ENCODE results near the gene LAMC3.
"Not testable (repeated sequence)": the region's sequence is repeated elsewhere in the genome, so short reads cannot be mapped to it uniquely, and the experiment has no call there.

The LAMC3 gene

DNA sequence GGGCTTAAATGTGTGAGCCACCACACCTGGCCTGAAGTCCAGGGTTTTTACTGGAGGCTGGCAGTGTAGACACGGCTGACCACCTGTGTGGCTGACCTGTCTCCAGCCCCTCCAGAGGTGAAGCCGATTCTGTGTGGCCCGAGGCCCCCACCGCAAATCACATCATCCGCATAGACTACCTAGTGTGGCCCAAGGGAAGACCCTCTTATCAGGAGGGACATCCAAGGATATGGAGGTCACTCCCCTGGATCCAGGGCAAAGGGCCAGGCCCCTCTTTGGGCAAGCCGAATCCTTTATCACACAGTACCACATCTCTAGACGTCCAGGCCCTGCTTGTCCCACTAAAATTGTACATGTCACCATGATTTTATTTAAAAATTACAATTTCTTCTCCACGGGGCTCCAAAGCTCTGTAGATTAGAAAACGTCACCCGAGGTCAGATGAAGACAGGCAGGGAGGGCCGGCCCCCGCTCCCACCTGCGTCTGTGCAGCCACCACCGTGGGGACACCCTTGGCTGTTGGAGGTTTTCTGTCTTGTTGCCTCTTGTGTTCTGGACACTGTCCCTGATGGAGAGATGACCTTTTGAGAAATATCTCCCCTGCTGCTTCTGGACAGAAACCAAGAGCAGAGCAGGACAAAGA lies 20.1 kb downstream of the LAMC3 start:
- DNase-seq (ENCODE audit: low spot score): no peak

DNA sequence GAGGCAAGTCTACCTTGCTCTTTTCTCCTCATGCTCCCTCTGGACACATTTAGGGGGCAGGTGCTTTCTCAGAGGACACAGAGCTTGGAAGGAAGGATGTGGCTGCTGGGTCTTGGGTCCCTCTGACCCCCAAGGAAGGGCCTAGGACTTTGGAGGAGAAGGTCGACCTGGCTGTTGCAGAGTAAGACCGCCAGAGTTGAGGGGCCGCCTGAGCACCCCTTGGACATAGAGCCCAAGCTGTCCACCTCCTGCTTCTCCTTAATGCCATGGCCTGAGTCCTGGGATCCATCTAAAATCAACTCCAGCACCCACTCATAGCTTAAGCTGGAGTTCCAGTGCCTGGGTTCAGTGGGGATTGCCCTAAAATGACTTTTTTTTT lies 20.6 kb downstream of the LAMC3 start:
- no peak for DNase-seq (ENCODE audit: low spot score)

DNA sequence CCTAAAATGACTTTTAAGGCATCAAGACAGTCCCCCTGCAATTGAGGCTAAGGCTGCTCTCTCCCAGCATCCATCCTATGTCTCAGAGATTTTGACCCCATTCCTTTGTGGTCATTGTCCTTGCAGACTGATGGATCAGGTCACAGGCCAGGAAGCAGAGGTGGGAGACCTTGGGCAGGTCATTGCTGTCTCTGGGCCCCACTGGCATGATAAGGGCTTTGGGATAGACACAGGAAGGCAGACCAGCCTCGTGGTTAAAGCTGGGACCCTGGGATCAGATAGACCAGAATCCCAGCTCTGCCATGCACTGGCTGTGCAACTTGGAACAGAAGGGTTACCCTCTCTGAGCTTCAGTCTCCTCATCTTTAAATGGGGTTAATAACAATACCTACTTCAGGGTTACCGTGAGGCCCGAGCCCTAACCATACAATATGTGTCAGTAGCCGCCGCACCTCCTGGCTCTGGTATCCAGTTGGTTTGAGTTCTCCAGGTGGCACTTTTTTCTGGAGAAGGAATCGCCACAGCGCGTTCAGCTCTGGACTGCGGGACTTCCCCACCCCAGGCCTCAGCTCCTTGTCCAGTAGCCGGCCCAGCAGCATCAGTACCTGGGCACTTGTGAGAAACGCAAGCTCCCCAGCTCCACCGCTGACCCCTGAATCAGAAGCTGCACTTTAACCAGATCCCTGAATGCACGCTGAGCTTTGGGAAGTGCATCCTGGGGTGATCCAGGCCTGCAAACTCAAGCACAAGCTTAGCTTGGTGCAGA lies 21.4 kb downstream of the LAMC3 start:
- no peak for DNase-seq (ENCODE audit: low spot score)

DNA sequence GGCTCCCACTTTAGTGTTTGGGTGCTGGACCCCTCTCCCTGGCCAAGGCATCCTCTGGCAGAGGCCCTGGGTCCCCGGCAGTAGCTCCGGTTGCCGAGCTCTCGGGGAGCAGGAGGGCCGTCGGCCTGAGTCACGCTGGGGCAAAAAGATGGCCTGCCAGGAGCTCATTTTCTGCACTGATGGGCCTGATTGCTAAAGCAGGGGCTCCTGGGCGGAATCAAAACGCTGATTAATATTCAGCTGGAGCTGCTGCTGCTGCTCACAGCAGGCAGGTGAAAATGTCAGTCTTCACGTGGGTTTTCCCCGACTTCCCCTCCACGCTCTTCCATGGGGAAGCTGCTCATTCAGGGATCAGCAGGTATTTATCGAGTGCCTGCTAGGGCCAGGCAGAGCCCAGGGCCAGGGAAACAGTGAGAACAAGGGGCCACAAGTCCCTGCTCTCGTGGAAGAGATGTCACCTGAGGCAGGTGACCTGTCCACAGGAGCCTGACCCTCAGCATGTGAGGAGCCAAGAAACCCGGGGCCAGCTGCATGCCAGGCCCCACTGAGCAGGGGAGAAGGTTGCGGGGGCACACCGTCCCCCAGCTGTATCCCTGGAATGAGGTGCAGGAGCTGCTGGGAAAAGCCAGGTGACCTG lies 22.1 kb downstream of the LAMC3 start:
- no peak for DNase-seq (ENCODE audit: low spot score)

- DNase-seq (ENCODE audit: low spot score): no peak
These were observed 22.6 kb downstream of the LAMC3 start for GRCh38 chr9:131031642-131032005.

GRCh38 chr9:131032384-131032783 lies 23.4 kb downstream of the LAMC3 start:
- DNase-seq (ENCODE audit: low spot score): no peak

DNA sequence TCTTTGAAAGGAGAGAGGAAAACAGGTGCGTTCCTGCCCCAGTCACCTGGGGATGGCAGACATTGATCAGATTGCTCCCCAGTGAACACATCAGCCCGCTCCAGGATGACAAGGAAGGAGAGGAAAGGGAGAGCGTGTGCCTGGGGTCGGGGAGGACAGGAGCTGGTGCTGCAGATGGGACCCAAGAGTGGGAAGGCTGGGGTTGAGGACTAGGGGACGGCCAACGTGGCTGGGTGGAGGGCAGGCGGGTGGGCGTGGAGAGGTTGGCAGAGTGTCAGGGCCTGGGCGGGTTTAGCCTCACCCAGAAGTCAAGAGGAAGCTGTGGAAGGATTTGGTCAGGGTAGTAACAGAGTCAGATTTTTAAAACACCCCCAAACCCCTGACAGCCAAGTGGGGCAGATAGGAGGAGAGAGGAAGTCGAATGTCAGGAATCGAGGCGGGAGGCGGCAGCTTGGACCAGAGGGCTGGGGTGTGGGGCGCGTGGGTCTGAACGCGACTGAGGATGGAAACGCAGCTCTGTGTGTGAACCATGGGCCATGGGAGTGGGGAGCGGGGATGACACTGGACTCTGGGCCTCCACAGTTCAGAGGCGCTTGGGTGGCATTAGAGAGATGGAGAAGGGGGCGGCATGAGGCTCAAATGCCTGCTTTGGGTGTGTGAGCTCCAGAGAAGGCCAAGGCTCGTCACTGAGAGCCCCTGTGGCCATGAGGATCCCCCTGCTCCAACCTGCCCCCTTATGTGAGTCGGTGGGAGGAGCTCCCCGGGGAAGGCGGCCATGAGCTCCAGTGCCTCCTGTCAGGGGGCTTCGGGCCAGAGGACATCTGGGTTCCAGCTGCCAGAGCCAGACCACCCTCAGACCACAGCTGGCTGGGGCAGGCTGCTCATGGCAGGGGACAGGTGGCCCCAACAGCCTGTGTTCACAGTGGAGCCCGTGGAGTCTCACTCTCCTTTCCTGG lies 24.6 kb downstream of the LAMC3 start:
- no peak for DNase-seq (ENCODE audit: low spot score)

- no peak for DNase-seq (ENCODE audit: low spot score)
These were observed 25.3 kb downstream of the LAMC3 start for GRCh38 chr9:131034268-131034667.

DNA sequence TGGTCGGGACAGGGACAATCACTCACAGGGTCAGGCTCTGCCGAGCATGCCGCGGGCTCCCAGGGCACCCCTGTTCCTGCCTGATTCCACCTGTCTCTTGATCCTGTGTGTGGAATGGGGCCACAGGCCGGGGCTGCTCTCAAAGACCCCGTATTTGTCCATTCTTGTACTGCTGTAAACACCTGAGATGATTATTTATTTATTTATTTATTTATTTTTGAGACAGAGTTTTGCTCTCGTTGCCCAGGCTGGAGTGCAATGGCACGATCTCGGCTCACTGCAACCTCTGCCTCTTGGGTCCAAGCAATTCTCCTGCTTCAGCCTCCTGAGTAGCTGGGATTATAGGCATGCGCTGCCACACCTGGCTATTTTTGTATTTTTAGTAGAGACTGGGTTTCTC lies 25.8 kb downstream of the LAMC3 start:
- not testable (repeated sequence) for DNase-seq (ENCODE audit: low spot score)

DNA sequence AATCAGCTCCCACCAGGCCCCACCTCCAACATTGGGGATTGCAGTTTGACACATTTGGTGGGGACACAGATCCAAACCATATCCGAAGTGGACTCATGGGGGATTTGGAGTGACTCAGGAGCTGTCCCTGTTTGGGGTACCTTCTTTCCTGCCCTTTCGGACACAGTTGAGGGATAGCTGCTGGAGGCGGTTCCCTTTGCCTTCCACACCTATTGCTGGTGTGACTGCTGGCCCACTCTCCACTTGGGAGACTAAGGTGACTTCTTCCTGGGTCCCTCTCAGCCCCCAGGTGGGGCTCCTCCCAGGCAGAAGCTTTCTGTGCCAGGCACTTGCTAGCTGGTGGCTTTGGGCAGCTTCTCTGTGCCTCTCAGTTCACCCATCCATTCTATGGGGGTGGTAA lies 26.6 kb downstream of the LAMC3 start:
- DNase-seq (ENCODE audit: low spot score): no peak

DNA sequence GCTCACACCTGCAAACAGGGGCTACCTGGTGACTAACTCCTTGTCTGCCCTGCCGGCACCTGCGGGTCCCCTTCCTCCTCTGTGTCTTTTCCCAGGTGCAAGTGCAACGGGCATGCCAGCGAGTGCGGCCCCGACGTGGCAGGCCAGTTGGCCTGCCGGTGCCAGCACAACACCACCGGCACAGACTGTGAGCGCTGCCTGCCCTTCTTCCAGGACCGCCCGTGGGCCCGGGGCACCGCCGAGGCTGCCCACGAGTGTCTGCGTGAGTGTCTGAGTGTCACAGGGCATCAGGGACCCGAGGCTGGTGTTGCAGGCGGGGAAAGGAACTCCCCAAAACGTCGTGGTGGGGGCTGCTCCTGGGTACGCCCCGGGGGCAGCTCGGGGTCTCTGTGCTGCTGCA lies 27.1 kb downstream of the LAMC3 start:
- DNase-seq (ENCODE audit: low spot score): no peak

DNA sequence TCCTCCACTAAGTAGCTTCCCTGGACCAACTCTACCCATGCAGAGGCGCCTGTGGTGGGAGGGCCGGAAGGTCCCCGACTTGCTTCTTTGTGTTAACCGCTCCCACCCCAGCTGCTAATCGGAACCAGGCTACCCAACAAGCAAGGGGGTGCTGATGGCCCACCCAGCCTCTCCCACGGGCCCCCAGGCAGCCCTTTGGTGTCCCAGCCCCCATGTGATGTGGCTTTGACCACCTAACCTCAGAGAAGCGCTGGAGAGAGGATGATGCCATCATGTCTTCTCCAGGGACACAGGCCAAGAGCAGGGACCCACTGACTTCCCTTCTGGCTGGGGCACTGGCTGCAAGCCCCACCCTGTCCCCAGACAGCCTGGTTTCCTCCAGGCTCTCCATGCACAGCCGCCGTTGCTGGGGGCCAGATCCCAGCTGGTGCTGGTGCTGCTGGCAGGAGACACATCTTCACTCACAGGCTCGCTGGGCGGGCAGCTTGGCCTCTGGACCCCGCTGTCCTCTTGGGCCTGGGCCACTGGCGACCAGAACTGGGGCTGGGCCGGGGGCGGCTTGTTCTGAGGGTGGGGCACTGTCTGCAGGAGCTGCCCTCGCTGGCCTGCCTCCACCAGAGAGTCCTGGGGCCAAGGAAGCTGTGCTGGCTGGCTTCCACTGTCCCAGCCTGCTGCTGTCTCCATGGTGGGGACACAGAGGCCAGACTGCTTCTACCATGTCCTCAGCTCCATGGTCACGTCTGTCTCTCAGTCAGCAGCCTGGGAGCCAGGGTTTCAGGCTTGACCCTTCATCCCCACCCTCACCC lies 27.8 kb downstream of the LAMC3 start:
- DNase-seq (ENCODE audit: low spot score): no peak

GRCh38 chr9:131037335-131038255 lies 28.6 kb downstream of the LAMC3 start:
- DNase-seq (ENCODE audit: low spot score): no peak

GRCh38 chr9:131038256-131039128 lies 29.5 kb downstream of the LAMC3 start:
- DNase-seq (ENCODE audit: low spot score): no peak

- no peak for DNase-seq (ENCODE audit: low spot score)
These were observed 30.4 kb downstream of the LAMC3 start for GRCh38 chr9:131039129-131039954.

- no peak for DNase-seq (ENCODE audit: low spot score)
These were observed 33.7 kb downstream of the LAMC3 start for GRCh38 chr9:131042666-131043065.

GRCh38 chr9:131043087-131043486 lies 34.1 kb downstream of the LAMC3 start:
- DNase-seq (ENCODE audit: low spot score): no peak

DNA sequence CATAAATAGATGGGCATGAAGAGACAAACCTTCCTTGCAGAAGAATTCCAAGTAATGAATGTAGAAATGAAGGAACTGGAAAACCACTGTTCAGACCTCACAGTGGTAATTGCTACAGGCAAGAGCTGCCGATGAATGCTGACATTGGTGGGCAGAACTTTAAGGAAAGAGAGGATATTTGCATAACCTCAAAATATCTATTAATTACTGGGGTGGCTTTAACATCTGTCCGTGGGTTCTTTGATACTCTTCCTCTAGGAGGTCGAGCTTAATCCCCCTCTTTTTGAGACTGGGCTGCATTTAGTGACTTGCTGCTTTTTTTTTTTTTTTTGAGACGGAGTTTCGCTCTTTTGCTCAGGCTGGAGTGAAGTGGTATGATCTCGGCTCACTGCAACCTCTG lies 34.7 kb downstream of the LAMC3 start:
- DNase-seq (ENCODE audit: low spot score): no peak

All from CD4-positive, alpha-beta T cell treated with Interleukin-6 at 100 ng/mL for 8 hours (primary cell).